AG09309 (cell line): Measurements from ENCODE around the gene CHST2.
A peak's percentile ranks its signal among the peaks of the same experiment; 100 is the strongest.
"Not testable (repeated sequence)": the region's sequence is repeated elsewhere in the genome, so short reads cannot be mapped to it uniquely, and the experiment has no call there.

Experiments
- DNase-seq: peaks from one replicate; pipeline ENCODE4 v3.0.0-alpha.2; 2010; ENCODE audit warnings: low read depth
- H3K4me3 ChIP-seq: 2 replicates; pipeline ENCODE4 v1.5.1; 2011; ENCODE audit warnings: mild to moderate bottlenecking, low read depth, low read length, moderate library complexity; ENCODE audit not compliant: control insufficient read depth
- TF ChIP-seq, protein P1 (sequence below): IDR thresholded peaks from 2 replicates; pipeline ENCODE4 v1.5.1; 2011; ENCODE audit warnings: mild to moderate bottlenecking, low read depth, low read length, inconsistent platforms; ENCODE audit not compliant: insufficient read depth, control insufficient read depth; ENCODE audit errors: missing control alignments

CHST2 gene

DNA sequence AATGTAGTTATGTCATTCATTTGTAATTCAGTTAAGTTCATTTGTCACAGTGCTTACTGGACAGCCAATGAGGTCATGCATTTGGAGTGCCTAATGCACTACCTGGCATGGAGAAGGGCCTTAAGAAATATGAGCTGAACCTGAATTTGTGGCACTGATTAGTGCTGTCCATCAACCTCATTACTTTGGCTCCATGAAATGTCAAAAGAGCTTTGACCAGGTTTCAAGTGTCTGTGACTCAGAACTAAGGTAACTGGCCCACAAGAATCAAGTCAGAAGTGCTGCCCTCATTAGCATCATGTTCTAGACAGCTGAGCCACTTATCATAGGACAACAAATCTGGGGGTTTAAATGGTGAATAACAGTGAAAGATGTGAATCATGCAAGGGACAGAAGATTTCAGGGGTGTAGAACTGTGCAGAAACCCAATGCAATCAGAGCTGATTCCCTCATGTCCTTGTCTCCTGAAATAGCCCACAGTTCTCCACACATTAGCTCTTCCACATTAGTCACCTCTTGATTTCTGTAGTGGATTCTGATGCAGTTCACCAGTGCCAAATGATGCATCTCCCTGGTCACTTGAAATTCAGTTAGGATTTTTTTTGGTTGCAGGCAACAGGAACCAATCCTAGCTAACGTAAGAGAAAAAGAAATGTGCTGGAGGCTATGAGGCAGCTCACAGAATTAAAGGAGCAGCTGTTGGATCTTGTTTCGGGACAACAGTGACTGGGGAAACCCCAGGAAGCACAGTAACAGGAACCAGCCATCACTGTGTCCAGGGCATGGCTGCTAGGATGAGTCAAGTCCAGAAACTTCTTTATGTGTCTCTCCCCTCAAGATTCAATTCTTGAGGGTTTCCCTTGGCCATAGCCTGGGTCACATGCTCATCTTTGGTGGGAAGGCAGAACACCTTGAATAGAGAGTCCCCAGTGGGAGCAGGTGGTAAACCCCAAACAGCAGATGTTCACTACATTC, 38.7 kb downstream of the CHST2 start:
- peak; percentile 37 for DNase-seq
- TF ChIP-seq, protein P1, sequence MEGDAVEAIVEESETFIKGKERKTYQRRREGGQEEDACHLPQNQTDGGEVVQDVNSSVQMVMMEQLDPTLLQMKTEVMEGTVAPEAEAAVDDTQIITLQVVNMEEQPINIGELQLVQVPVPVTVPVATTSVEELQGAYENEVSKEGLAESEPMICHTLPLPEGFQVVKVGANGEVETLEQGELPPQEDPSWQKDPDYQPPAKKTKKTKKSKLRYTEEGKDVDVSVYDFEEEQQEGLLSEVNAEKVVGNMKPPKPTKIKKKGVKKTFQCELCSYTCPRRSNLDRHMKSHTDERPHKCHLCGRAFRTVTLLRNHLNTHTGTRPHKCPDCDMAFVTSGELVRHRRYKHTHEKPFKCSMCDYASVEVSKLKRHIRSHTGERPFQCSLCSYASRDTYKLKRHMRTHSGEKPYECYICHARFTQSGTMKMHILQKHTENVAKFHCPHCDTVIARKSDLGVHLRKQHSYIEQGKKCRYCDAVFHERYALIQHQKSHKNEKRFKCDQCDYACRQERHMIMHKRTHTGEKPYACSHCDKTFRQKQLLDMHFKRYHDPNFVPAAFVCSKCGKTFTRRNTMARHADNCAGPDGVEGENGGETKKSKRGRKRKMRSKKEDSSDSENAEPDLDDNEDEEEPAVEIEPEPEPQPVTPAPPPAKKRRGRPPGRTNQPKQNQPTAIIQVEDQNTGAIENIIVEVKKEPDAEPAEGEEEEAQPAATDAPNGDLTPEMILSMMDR, result no peak

DNA sequence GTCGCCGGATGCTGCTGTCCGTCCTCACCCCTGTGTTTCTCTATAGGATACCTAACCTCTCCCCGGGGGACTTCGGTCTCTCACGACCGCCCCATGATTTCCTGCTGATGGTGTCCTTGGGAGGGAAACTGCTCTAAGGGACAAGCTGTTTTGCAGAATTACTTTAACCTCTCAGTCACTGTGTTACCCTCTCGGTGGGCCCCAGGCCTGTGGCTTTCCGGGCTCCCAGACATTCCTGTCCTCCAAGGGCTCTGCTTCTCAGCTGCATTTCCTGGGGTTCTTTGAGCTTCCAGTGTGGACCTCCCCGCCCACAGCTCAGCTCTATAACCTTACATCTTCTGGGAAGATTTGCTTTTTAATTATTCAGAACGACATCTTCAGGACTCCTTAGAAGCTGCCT, 40.9 kb downstream of the CHST2 start:
- no peak for DNase-seq
- no peak overlapping the region for H3K4me3 ChIP-seq
- TF ChIP-seq, protein P1, result no peak

More for the DNA sequence above, 38.7 kb downstream of the CHST2 start:
- H3K4me3 ChIP-seq, result no peak overlapping the region

GRCh38 chr3:143163562-143164100, 44.1 kb downstream of the CHST2 start:
- DNase-seq, result no peak
- TF ChIP-seq, protein P1, result no peak

DNA sequence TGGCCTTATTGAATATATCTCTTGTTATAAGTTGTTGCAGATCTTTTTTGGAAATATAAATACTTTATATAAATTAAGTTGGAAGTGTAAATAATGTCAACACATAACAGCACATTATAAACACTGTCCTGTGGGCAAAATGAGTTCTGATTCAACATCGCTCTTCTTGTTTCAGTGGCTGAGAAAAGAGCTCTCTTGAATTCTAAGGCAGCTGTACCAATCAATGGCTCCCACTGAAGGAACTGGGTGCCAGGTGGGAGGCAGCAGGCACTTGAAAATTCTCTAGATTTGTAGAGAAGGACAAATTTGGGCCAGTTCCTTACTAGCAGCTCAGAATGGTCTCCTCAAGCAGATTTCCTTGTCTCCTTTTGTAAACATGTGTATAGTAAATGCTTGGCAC, 45.6 kb downstream of the CHST2 start:
- H3K4me3 ChIP-seq, result no peak overlapping the region
- TF ChIP-seq, protein P1, result no peak

More at GRCh38 chr3:143163562-143164100, 44.1 kb downstream of the CHST2 start:
- no peak overlapping the region for H3K4me3 ChIP-seq

DNA sequence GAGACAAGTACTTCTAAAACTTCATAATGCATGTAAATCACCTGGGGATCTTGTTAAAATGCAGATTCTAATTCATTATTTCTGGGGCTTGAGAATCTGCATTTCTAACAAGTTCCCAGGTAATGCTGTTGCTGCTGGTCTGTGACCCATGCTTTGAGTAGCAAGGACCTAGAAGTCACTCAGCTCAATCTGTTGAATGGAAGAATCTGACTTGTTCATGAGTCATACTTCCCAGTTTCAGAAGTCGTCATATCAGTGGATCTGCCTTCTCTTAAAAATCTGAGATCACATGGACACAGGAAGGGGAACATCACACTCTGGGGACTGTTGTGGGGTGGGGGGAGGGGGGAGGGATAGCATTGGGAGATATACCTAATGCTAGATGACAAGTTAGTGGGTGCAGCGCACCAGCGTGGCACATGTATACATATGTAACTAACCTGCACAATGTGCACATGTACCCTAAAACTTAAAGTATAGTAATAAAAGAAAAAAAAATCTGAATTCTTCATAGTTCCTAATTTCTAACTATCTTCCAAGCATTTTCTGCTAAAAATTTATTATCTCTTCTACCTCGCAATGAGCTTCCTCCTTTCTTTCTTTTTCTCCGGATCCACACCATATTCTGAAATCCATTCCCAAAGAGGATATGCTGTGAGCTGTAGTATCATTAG, 46.2 kb downstream of the CHST2 start:
- H3K4me3 ChIP-seq, DNase-seq: not testable (repeated sequence)

More for the DNA sequence above, 45.6 kb downstream of the CHST2 start:
- no peak for DNase-seq

- TF ChIP-seq, protein P1, result no peak
- DNase-seq, result no peak
- no peak overlapping the region for H3K4me3 ChIP-seq
These were observed 46.8 kb downstream of the CHST2 start for GRCh38 chr3:143166376-143166775.
